Liver (tissue), 9 donors: ENCODE results near the gene ALKBH4. TPM values are rescaled to one million over a fixed set of nuclear protein-coding genes. Genes with fewer than 3 reads are reported as not detected.

ENCODE experiments used
- DNase-seq: peaks from one replicate; pipeline ENCODE4 v3.0.0-alpha.2; 2017; ENCODE audit warnings: low spot score
- H3K27ac ChIP-seq, 2 donors: one replicate each; pipeline ENCODE4 v1.7.0; 2013; ENCODE audit warnings: inconsistent platforms in 2 of 2, low read length in 2 of 2, control low read depth in 1 of 2, low read depth in 1 of 2, mild to moderate bottlenecking in 1 of 2
- H3K27me3 ChIP-seq, 4 donors: one replicate each; pipeline versions ENCODE4 v1.6.1 to v1.7.0; 2013; ENCODE audit warnings: low read length in 3 of 4, inconsistent platforms in 1 of 4, mild to moderate bottlenecking in 1 of 4, moderate library complexity in 1 of 4; ENCODE audit not compliant: control insufficient read depth in 4 of 4, insufficient read depth in 4 of 4
- H3K36me3 ChIP-seq, 4 donors: one replicate each; pipeline versions ENCODE4 v1.6.1 to v1.7.0; 2013; ENCODE audit warnings: low read length in 3 of 4, mild to moderate bottlenecking in 3 of 4, low read depth in 1 of 4, moderate library complexity in 1 of 4; ENCODE audit not compliant: control insufficient read depth in 4 of 4, insufficient read depth in 3 of 4
- H3K4me1 ChIP-seq, 4 donors: one replicate each; pipeline versions ENCODE4 v1.6.1 to v1.7.0; 2013; ENCODE audit warnings: low read length in 3 of 4, mild to moderate bottlenecking in 3 of 4, moderate library complexity in 1 of 4; ENCODE audit not compliant: control insufficient read depth in 4 of 4, insufficient read depth in 4 of 4
- H3K4me3 ChIP-seq, 3 donors: one replicate each; pipeline versions ENCODE4 v1.6.1 to v1.7.0; 2013; ENCODE audit warnings: low read length in 3 of 3, control low read depth in 1 of 3, low read depth in 1 of 3, mild to moderate bottlenecking in 1 of 3
- H3K9ac ChIP-seq, 2 donors: one replicate each; pipeline ENCODE4 v1.7.0; 2013; ENCODE audit warnings: low read length in 2 of 2, mild to moderate bottlenecking in 2 of 2, moderate library complexity in 2 of 2, control low read depth in 1 of 2, low read depth in 1 of 2
- H3K9me3 ChIP-seq, 4 donors: one replicate each; pipeline versions ENCODE4 v1.6.1 to v1.7.0; 2013; ENCODE audit warnings: low read length in 3 of 4; ENCODE audit not compliant: control insufficient read depth in 4 of 4
- FOXA1 ChIP-seq: IDR thresholded peaks from 2 replicates; pipeline ENCODE4 v1.6.1; 2016; ENCODE audit warnings: antibody characterized with exemption
- FOXA2 ChIP-seq: IDR thresholded peaks from 2 replicates; pipeline ENCODE4 v1.6.1; 2016; ENCODE audit warnings: antibody characterized with exemption
- GABPA ChIP-seq, 2 donors: IDR thresholded peaks in 1 of 2; conservative IDR thresholded peaks in 1 of 2; 2 replicates each; pipeline ENCODE4 v1.6.1; 2016; ENCODE audit warnings: antibody characterized with exemption in 2 of 2, mild to moderate bottlenecking in 1 of 2, moderate library complexity in 1 of 2
- HNF4A ChIP-seq, 2 donors: conservative IDR thresholded peaks; 2 replicates each; pipeline ENCODE4 v1.6.1; 2016; ENCODE audit warnings: antibody characterized with exemption in 2 of 2, mild to moderate bottlenecking in 2 of 2
- HNF4G ChIP-seq: IDR thresholded peaks from 2 replicates; pipeline ENCODE4 v1.6.1; 2016; ENCODE audit warnings: antibody characterized with exemption
- JUND ChIP-seq, 2 donors: IDR thresholded peaks; 2 replicates each; pipeline ENCODE4 v1.6.1; 2016; ENCODE audit warnings: antibody characterized with exemption in 2 of 2
- RAD21 ChIP-seq, 2 donors: IDR thresholded peaks; 2 replicates each; pipeline ENCODE4 v1.6.1; 2016; ENCODE audit warnings: antibody characterized with exemption in 2 of 2, mild to moderate bottlenecking in 2 of 2
- SP1 ChIP-seq: IDR thresholded peaks from 2 replicates; pipeline ENCODE4 v1.6.1; 2018; ENCODE audit warnings: antibody characterized with exemption, mild to moderate bottlenecking
- TAF1 ChIP-seq: conservative IDR thresholded peaks from 2 replicates; pipeline ENCODE4 v1.6.1; 2016; ENCODE audit warnings: antibody characterized with exemption, mild to moderate bottlenecking
- YY1 ChIP-seq: IDR thresholded peaks from 2 replicates; pipeline ENCODE4 v1.6.1; 2016; ENCODE audit warnings: antibody characterized with exemption, mild to moderate bottlenecking
- WGBS: extraction: QIAGEN DNeasy Blood & Tissue Kit; methylation state at CpG from one replicate; pipeline ENCODE4 v1.1.7; 2013; 5-methylcytosine and 5-hydroxymethylcytosine counted together
- polyA plus RNA-seq, 2 donors: library from polyadenylated mRNA; stranded (reverse) in 1 of 2; unstranded in 1 of 2; fragments of 200-250 nt in 1 of 2; fragments of >200 nt in 1 of 2; fragmentation: Nextera tagmentation in 1 of 2; extraction: Ambion mirVana in 1 of 2; gene quantifications; one replicate each; pipeline versions ENCODE4 v1.2.1 to v1.2.3, GENCODE V29; 2013 to 2015
- total RNA-seq, 2 donors: library from RNA; depleted of rRNA; stranded (reverse); fragments of >200 nt; gene quantifications; one replicate each; pipeline ENCODE4 v1.2.3, GENCODE V29; 2014
- TF ChIP-seq, protein P1 (sequence below): IDR thresholded peaks from 2 replicates; pipeline ENCODE4 v1.6.1; 2016; ENCODE audit warnings: antibody characterized with exemption
- TF ChIP-seq, protein P2 (sequence below): IDR thresholded peaks from 2 replicates; pipeline ENCODE4 v1.6.1; 2016; ENCODE audit warnings: antibody characterized with exemption
- TF ChIP-seq, protein P3 (sequence below): IDR thresholded peaks from 2 replicates; pipeline ENCODE4 v1.6.1; 2016; ENCODE audit warnings: antibody characterized with exemption
- TF ChIP-seq, protein P4 (sequence below): IDR thresholded peaks from 2 replicates; pipeline ENCODE4 v1.6.1; 2016; ENCODE audit warnings: antibody characterized with exemption, mild to moderate bottlenecking
- donor health status: healthy.
- donor health status: healthy.
- donor health status: healthy.
- donor health status: healthy.
- donor health status: healthy.

Gene ALKBH4
- total and polyA plus RNA-seq, 4 donors, result 5.7 to 8.7 (median 6.9) TPM

DNA sequence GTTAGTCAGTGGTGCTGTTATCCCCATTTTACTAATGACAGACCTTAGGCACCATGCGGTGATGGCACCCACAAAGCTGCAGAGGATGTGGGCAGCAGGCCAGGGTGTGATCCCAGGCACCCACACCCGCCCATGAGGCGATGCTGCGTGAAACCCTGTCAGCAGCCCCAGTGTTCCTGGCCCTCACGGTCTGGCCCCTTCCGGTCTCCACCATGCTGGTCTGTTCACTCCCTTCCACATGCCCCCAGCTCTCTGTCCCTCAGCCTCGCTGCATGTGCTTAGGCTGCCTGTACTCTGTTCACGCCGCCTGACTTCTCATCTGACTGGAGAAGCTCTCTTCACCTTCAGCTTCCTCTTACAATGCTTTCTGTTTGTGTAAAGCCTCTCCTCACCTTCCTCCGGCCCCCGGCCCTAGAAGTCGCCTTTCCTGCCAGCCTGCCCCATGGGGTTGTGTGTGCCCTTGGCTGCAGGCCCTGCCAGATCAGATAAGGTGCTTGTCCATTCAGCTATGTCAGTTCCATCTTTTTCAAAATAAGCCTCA, 48.9 kb downstream of the ALKBH4 start:
- no peaks in the 10 kb centered on the region for H3K9me3 ChIP-seq
- no peaks in the 10 kb centered on the region for H3K27me3 ChIP-seq
- no peaks in the 10 kb centered on the region for H3K4me1 ChIP-seq
- no peak for DNase-seq
- TF ChIP-seq YY1, result no peak
- TF ChIP-seq HNF4G, result no peak
- no peak for TF ChIP-seq RAD21 (IDR thresholded peaks at IDR 0.05)
- no peak for TF ChIP-seq TAF1
- TF ChIP-seq HNF4A (conservative IDR thresholded peaks at IDR 0.05), result no peak
- TF ChIP-seq, protein P1, sequence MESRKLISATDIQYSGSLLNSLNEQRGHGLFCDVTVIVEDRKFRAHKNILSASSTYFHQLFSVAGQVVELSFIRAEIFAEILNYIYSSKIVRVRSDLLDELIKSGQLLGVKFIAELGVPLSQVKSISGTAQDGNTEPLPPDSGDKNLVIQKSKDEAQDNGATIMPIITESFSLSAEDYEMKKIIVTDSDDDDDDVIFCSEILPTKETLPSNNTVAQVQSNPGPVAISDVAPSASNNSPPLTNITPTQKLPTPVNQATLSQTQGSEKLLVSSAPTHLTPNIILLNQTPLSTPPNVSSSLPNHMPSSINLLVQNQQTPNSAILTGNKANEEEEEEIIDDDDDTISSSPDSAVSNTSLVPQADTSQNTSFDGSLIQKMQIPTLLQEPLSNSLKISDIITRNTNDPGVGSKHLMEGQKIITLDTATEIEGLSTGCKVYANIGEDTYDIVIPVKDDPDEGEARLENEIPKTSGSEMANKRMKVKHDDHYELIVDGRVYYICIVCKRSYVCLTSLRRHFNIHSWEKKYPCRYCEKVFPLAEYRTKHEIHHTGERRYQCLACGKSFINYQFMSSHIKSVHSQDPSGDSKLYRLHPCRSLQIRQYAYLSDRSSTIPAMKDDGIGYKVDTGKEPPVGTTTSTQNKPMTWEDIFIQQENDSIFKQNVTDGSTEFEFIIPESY, result no peak
- TF ChIP-seq, protein P2, sequence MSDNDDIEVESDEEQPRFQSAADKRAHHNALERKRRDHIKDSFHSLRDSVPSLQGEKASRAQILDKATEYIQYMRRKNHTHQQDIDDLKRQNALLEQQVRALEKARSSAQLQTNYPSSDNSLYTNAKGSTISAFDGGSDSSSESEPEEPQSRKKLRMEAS, result no peak
- TF ChIP-seq FOXA1, result no peak
- TF ChIP-seq FOXA2, result no peak
- TF ChIP-seq, protein P3, sequence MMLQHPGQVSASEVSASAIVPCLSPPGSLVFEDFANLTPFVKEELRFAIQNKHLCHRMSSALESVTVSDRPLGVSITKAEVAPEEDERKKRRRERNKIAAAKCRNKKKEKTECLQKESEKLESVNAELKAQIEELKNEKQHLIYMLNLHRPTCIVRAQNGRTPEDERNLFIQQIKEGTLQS, result no peak
- TF ChIP-seq SP1, result no peak
- TF ChIP-seq JUND (IDR thresholded peaks at IDR 0.05), result no peak
- TF ChIP-seq GABPA (IDR thresholded peaks at IDR 0.05 in 1 of 2, conservative IDR thresholded peaks at IDR 0.05 in 1 of 2), result no peak
- 79% methylated on average over 12 of the region's 12 CpGs for WGBS
- no peak overlapping the region for H3K4me3 ChIP-seq
- peaks cover 2 to 49% (median 16%) of the 10 kb centered on the region in 4 donors for H3K36me3 ChIP-seq
- no peak overlapping the region for H3K9ac ChIP-seq
- H3K27ac ChIP-seq, result peak overlapping the region in 1 of 2 donors; percentile 38

DNA sequence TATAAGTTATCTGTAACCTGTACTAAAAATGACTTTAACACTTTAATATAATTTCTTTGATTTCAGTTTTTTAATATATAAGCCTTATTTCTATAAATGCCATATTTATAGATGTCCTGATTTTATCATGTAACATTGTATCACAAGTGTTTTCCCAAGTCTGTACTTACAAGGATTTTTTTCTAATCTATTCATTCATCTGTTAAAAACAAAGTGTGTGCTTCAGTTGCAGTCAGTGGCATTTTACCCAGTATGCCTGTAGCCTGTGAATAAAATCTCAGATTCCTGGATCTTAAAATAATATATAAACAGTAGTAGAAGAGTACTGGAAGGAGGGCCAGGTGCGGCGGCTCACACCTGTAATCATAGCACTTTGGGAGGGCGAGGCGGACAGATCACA, 51.1 kb downstream of the ALKBH4 start:
- H3K9ac ChIP-seq, result no peak overlapping the region
- H3K4me3 ChIP-seq, result no peak overlapping the region
- H3K27ac ChIP-seq, result no peak overlapping the region
- peaks cover 0 to 55% (median 22%) of the 10 kb centered on the region in 4 donors for H3K36me3 ChIP-seq
- 97% methylated on average over 4 of the region's 4 CpGs for WGBS
- H3K4me1 ChIP-seq, result no peaks in the 10 kb centered on the region
- DNase-seq, result no peak
- H3K9me3 ChIP-seq, result no peaks in the 10 kb centered on the region
- TF ChIP-seq JUND (IDR thresholded peaks at IDR 0.05) (no peak), YY1 (no peak), TAF1 (no peak), GABPA (IDR thresholded peaks at IDR 0.05 in 1 of 2, conservative IDR thresholded peaks at IDR 0.05 in 1 of 2) (no peak), FOXA1 (no peak), HNF4A (conservative IDR thresholded peaks at IDR 0.05) (no peak), RAD21 (IDR thresholded peaks at IDR 0.05) (no peak), SP1 (no peak)
- TF ChIP-seq, protein P4, sequence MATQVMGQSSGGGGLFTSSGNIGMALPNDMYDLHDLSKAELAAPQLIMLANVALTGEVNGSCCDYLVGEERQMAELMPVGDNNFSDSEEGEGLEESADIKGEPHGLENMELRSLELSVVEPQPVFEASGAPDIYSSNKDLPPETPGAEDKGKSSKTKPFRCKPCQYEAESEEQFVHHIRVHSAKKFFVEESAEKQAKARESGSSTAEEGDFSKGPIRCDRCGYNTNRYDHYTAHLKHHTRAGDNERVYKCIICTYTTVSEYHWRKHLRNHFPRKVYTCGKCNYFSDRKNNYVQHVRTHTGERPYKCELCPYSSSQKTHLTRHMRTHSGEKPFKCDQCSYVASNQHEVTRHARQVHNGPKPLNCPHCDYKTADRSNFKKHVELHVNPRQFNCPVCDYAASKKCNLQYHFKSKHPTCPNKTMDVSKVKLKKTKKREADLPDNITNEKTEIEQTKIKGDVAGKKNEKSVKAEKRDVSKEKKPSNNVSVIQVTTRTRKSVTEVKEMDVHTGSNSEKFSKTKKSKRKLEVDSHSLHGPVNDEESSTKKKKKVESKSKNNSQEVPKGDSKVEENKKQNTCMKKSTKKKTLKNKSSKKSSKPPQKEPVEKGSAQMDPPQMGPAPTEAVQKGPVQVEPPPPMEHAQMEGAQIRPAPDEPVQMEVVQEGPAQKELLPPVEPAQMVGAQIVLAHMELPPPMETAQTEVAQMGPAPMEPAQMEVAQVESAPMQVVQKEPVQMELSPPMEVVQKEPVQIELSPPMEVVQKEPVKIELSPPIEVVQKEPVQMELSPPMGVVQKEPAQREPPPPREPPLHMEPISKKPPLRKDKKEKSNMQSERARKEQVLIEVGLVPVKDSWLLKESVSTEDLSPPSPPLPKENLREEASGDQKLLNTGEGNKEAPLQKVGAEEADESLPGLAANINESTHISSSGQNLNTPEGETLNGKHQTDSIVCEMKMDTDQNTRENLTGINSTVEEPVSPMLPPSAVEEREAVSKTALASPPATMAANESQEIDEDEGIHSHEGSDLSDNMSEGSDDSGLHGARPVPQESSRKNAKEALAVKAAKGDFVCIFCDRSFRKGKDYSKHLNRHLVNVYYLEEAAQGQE, result no peak
- TF ChIP-seq, protein P2, result no peak
- no peaks in the 10 kb centered on the region for H3K27me3 ChIP-seq
